ENCODE data around the gene CEP44. TPM values are rescaled to one million over a fixed set of nuclear protein-coding genes. Genes with fewer than 3 reads are reported as not detected.

The CEP44 gene
- total and polyA plus RNA-seq, 10 of the 15 experiments (the other 5 are each of a cell fraction or from before 2014, with no cell fraction given), result 7.6 to 19.8 (median 14.2) TPM

DNA sequence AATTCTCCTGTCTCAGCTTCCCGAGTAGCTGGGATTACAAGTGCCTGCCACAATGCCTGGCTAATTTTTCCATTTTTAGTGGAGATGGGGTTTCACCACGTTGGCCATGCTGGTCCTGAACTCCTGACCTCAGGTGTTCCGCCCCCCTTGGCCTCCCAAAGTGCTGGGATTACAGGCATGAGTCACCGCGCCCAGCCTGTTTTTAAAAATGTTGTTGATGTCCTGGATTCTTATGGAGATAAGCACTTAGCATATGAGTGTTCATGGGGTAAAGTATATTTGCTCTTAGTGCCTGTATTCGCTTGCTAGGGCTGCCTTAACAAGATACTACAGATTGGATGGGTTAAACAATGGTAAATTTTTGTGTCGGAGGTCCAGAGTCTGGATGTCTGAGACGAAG lies 91.7 kb downstream of the CEP44 start:
- no TSS peak for BruUV-seq (replicated peaks)
- no peak overlapping the region for H2AFZ ChIP-seq (ENCODE audit: control insufficient read depth, low read depth, low read length)
- FAIRE-seq (no peak), DNase-seq (ENCODE audit: low read depth, low spot score) (no peak), ATAC-seq (no peak)
- in situ Hi-C loops (cut with MboI), result no loop called here
- no peak overlapping the region for H3K27ac ChIP-seq (ENCODE audit: control insufficient read depth, insufficient read depth)
- H3K4me2 ChIP-seq (ENCODE audit: control insufficient read depth, insufficient read depth), result no peak overlapping the region
- H3K79me2 ChIP-seq (ENCODE audit: control insufficient read depth, insufficient read depth, low read length), result no peaks in the 10 kb centered on the region
- ChIA-PET SMC1A (ENCODE audit: uncharacterized antibody, unreplicated experiment) (no interaction called here), CTCF (no interaction called here), POLR2A (no interaction called here), RAD21 (ENCODE audit: unreplicated experiment) (no interaction called here)
- no peaks in the 10 kb centered on the region for H3K4me1 ChIP-seq (ENCODE audit: control insufficient read depth, insufficient read depth, low read length)
- no peaks in the 10 kb centered on the region for H3K27me3 ChIP-seq (replicated peaks in 1 of 2; ENCODE audit: control insufficient read depth in 2 of 2, insufficient read depth in 2 of 2, low read length in 1 of 2)
- 49% methylated on average over 8 of the region's 8 CpGs for WGBS (ENCODE audit: insufficient coverage, insufficient replicate concordance, low lambda C conversion rate, missing lambda C conversion rate)
- TF ChIP-seq POLR2AphosphoS2 (IDR thresholded peaks at IDR 0.05; ENCODE audit: low read depth, low read length) (no peak), SMAD1 (IDR thresholded peaks at IDR 0.05; ENCODE audit: low read depth, partially characterized antibody) (no peak), ZBED1 (IDR thresholded peaks at IDR 0.05; ENCODE audit: borderline replicate concordance) (no peak), GABPA (IDR thresholded peaks at IDR 0.05; ENCODE audit: low read depth) (no peak), KAT2A (conservative IDR thresholded peaks at IDR 0.05; ENCODE audit: control insufficient read depth, low read depth, low read length) (no peak), KDM1A (IDR thresholded peaks at IDR 0.05; ENCODE audit: borderline replicate concordance) (no peak), NR2C2 (IDR thresholded peaks at IDR 0.05; ENCODE audit: borderline replicate concordance, control insufficient read depth, insufficient read length, low read depth) (no peak)
- TF ChIP-seq, protein P1, sequence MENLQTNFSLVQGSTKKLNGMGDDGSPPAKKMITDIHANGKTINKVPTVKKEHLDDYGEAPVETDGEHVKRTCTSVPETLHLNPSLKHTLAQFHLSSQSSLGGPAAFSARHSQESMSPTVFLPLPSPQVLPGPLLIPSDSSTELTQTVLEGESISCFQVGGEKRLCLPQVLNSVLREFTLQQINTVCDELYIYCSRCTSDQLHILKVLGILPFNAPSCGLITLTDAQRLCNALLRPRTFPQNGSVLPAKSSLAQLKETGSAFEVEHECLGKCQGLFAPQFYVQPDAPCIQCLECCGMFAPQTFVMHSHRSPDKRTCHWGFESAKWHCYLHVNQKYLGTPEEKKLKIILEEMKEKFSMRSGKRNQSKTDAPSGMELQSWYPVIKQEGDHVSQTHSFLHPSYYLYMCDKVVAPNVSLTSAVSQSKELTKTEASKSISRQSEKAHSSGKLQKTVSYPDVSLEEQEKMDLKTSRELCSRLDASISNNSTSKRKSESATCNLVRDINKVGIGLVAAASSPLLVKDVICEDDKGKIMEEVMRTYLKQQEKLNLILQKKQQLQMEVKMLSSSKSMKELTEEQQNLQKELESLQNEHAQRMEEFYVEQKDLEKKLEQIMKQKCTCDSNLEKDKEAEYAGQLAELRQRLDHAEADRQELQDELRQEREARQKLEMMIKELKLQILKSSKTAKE (IDR thresholded peaks at IDR 0.05; ENCODE audit: low read depth, poor library complexity, severe bottlenecking), result no peak
- TF ChIP-seq, protein P2, sequence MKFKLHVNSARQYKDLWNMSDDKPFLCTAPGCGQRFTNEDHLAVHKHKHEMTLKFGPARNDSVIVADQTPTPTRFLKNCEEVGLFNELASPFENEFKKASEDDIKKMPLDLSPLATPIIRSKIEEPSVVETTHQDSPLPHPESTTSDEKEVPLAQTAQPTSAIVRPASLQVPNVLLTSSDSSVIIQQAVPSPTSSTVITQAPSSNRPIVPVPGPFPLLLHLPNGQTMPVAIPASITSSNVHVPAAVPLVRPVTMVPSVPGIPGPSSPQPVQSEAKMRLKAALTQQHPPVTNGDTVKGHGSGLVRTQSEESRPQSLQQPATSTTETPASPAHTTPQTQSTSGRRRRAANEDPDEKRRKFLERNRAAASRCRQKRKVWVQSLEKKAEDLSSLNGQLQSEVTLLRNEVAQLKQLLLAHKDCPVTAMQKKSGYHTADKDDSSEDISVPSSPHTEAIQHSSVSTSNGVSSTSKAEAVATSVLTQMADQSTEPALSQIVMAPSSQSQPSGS (IDR thresholded peaks at IDR 0.05; ENCODE audit: low read length), result no peak
- H3K9ac ChIP-seq (ENCODE audit: control insufficient read depth, insufficient read depth, low read length), result no peak overlapping the region
- H3K4me3 ChIP-seq, result no peak overlapping the region
- no peaks in the 10 kb centered on the region for H3K36me3 ChIP-seq (ENCODE audit: control insufficient read depth in 2 of 2, insufficient read depth in 2 of 2, low read length in 1 of 2)
- intact Hi-C loops (cut with micrococcal nuclease; ENCODE audit: unreplicated experiment), result no loop called here
- no peaks in the 10 kb centered on the region for H3K9me3 ChIP-seq (replicated peaks; ENCODE audit: control insufficient read depth, insufficient read depth, low read length)
- H4K20me1 ChIP-seq (ENCODE audit: control insufficient read depth, insufficient read depth), result no peaks in the 10 kb centered on the region
